Panc1 (cell line): ENCODE data around the gene C20orf204.

Source experiments
- POLR2AphosphoS5 ChIP-seq: IDR thresholded peaks from 2 replicates; pipeline ENCODE4 v1.6.1; 2012; ENCODE audit warnings: mild to moderate bottlenecking, low read depth, low read length, moderate library complexity
- SIN3A ChIP-seq: IDR thresholded peaks from 2 replicates; pipeline ENCODE4 v1.6.1; 2012; ENCODE audit warnings: low read depth, mild to moderate bottlenecking, low read length, moderate library complexity, borderline replicate concordance; ENCODE audit not compliant: insufficient read depth
- TCF7L2 ChIP-seq: IDR thresholded peaks from 2 replicates; pipeline ENCODE4 v1.6.1; 2011; ENCODE audit warnings: mild to moderate bottlenecking, low read depth, low read length, inconsistent platforms
- TF ChIP-seq, protein P1 (sequence below): fragments of 450-650 bp; IDR thresholded peaks from 2 replicates; pipeline ENCODE4 v1.5.1; 2017; ENCODE audit warnings: mild to moderate bottlenecking
- TF ChIP-seq, protein P2 (sequence below), 2 experiments: IDR thresholded peaks; 2 replicates each; pipeline ENCODE4 v1.6.1; 2011 to 2012; ENCODE audit warnings: low read depth in 2 of 2, control low read depth in 1 of 2, low read length in 1 of 2, mild to moderate bottlenecking in 1 of 2, moderate library complexity in 1 of 2; ENCODE audit not compliant: insufficient read depth in 1 of 2

DNA sequence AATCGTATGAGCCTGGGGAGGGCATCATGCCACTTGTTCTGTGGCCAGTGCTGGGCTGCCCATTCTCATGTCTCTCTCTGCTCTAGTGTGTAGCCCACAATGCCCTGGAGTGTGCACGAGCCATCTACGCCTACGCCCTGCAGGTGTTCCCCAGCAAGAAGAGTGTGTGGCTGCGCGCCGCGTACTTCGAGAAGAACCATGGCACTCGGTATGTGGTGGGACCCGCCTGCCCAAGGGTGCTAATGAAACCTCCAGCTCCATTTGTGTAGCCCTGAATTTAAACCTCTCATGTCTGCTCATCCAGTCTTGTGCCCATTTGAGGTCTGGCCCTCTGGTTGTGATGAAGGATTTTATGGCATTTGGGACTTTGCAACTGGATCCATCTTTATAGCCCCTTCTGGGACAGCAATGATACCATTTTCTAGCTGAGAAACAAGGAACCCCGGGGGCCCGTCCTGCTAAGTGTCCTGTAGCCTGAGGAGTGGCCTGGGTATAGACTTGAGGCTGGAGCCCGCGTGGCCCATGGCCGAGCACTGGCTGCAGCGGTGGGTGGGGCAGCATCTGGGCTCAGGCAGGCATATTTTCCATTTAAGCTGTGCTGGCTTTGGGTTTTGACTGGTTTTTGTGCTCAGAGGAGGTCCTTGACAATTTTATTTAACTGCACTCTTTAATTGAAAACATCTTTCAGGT is 13.2 kb upstream of the C20orf204 start:
- no peak for TF ChIP-seq POLR2AphosphoS5
- TF ChIP-seq, protein P1, sequence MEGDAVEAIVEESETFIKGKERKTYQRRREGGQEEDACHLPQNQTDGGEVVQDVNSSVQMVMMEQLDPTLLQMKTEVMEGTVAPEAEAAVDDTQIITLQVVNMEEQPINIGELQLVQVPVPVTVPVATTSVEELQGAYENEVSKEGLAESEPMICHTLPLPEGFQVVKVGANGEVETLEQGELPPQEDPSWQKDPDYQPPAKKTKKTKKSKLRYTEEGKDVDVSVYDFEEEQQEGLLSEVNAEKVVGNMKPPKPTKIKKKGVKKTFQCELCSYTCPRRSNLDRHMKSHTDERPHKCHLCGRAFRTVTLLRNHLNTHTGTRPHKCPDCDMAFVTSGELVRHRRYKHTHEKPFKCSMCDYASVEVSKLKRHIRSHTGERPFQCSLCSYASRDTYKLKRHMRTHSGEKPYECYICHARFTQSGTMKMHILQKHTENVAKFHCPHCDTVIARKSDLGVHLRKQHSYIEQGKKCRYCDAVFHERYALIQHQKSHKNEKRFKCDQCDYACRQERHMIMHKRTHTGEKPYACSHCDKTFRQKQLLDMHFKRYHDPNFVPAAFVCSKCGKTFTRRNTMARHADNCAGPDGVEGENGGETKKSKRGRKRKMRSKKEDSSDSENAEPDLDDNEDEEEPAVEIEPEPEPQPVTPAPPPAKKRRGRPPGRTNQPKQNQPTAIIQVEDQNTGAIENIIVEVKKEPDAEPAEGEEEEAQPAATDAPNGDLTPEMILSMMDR: no peak
- TF ChIP-seq, protein P2, sequence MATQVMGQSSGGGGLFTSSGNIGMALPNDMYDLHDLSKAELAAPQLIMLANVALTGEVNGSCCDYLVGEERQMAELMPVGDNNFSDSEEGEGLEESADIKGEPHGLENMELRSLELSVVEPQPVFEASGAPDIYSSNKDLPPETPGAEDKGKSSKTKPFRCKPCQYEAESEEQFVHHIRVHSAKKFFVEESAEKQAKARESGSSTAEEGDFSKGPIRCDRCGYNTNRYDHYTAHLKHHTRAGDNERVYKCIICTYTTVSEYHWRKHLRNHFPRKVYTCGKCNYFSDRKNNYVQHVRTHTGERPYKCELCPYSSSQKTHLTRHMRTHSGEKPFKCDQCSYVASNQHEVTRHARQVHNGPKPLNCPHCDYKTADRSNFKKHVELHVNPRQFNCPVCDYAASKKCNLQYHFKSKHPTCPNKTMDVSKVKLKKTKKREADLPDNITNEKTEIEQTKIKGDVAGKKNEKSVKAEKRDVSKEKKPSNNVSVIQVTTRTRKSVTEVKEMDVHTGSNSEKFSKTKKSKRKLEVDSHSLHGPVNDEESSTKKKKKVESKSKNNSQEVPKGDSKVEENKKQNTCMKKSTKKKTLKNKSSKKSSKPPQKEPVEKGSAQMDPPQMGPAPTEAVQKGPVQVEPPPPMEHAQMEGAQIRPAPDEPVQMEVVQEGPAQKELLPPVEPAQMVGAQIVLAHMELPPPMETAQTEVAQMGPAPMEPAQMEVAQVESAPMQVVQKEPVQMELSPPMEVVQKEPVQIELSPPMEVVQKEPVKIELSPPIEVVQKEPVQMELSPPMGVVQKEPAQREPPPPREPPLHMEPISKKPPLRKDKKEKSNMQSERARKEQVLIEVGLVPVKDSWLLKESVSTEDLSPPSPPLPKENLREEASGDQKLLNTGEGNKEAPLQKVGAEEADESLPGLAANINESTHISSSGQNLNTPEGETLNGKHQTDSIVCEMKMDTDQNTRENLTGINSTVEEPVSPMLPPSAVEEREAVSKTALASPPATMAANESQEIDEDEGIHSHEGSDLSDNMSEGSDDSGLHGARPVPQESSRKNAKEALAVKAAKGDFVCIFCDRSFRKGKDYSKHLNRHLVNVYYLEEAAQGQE (IDR thresholded peaks at IDR 0.05; ENCODE audit: insufficient read depth in 1 of 2, low read depth in 2 of 2, low read length in 1 of 2): no peak
- no peak for TF ChIP-seq SIN3A
- TF ChIP-seq TCF7L2: no peak
